NCI-H748 treated with DMSO at 0.1 percent for 48 hours (cell line): ENCODE data around the gene DAPK2.

Experiments used
- DNase-seq: peaks from one replicate; lab custom pipeline; 2025; lab: John Stamatoyannopoulos, UW

The DAPK2 gene

GRCh38 chr15:64023220-64023619, 23.1 kb downstream of the DAPK2 start:
- DNase-seq, result no peak

GRCh38 chr15:64022571-64022970, 23.7 kb downstream of the DAPK2 start:
- no peak for DNase-seq

GRCh38 chr15:64019764-64020163, 26.5 kb downstream of the DAPK2 start:
- DNase-seq, result no peak

GRCh38 chr15:64017591-64018163, 28.6 kb downstream of the DAPK2 start:
- no peak for DNase-seq

- no peak for DNase-seq
These were observed 29.1 kb downstream of the DAPK2 start for GRCh38 chr15:64017082-64017588.

- no peak for DNase-seq
These were observed 30.0 kb downstream of the DAPK2 start for GRCh38 chr15:64016257-64016656.

- no peak for DNase-seq
These were observed 31.3 kb downstream of the DAPK2 start for GRCh38 chr15:64014995-64015394.

GRCh38 chr15:64013179-64014062, 32.9 kb downstream of the DAPK2 start:
- DNase-seq, result no peak

GRCh38 chr15:64011736-64012135, 34.5 kb downstream of the DAPK2 start:
- no peak for DNase-seq

GRCh38 chr15:64010719-64011118, 35.6 kb downstream of the DAPK2 start:
- no peak for DNase-seq

- DNase-seq, result no peak
These were observed 36.5 kb downstream of the DAPK2 start for GRCh38 chr15:64009798-64010261.

GRCh38 chr15:64009241-64009640, 37.0 kb downstream of the DAPK2 start:
- no peak for DNase-seq

- DNase-seq, result no peak
These were observed 38.1 kb downstream of the DAPK2 start for GRCh38 chr15:64008177-64008576.

GRCh38 chr15:64006642-64007041, 39.6 kb downstream of the DAPK2 start:
- no peak for DNase-seq

- DNase-seq, result no peak
These were observed 41.7 kb downstream of the DAPK2 start for GRCh38 chr15:64004587-64004986.

- DNase-seq, result no peak
These were observed 42.2 kb downstream of the DAPK2 start for GRCh38 chr15:64004056-64004455.

- no peak for DNase-seq
These were observed 43.1 kb downstream of the DAPK2 start for GRCh38 chr15:64003182-64003581.

- no peak for DNase-seq
These were observed 45.1 kb downstream of the DAPK2 start for GRCh38 chr15:64001148-64001547.

GRCh38 chr15:64000183-64000951, 45.9 kb downstream of the DAPK2 start:
- no peak for DNase-seq

- DNase-seq, result no peak
These were observed 47.1 kb downstream of the DAPK2 start for GRCh38 chr15:63999177-63999576.

GRCh38 chr15:63998489-63998888, 47.8 kb downstream of the DAPK2 start:
- DNase-seq, result no peak

- DNase-seq, result no peak
These were observed 48.4 kb downstream of the DAPK2 start for GRCh38 chr15:63997715-63998442.
